Fibroblast of skin of abdomen (primary cell): ENCODE results near the gene CNNM2.
"Not testable (repeated sequence)": the region's sequence is repeated elsewhere in the genome, so short reads cannot be mapped to it uniquely, and the experiment has no call there.

Experiments
- DNase-seq: peaks from one replicate; pipeline ENCODE4 v3.0.0-alpha.2; 2013

Gene CNNM2

DNA sequence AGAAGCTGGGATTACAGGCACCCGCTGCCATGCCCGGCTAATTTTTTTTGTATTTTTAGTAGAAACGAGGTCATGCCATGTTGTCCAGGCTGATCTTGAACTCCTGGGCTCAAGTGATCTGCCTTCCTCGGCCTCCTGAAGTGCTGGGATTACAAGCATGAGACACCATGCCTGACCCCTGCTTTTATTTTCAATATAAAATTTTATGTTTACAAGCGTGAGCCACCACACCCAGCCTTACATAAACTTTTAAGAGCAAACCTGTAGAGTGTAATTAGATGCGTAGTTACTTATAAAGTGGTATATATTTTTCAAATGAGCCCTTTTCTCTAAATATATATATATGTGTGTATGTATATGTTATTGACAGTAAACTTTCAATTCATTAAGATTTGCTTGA is 8.7 kb downstream of the CNNM2 start:
- no peak for DNase-seq

DNA sequence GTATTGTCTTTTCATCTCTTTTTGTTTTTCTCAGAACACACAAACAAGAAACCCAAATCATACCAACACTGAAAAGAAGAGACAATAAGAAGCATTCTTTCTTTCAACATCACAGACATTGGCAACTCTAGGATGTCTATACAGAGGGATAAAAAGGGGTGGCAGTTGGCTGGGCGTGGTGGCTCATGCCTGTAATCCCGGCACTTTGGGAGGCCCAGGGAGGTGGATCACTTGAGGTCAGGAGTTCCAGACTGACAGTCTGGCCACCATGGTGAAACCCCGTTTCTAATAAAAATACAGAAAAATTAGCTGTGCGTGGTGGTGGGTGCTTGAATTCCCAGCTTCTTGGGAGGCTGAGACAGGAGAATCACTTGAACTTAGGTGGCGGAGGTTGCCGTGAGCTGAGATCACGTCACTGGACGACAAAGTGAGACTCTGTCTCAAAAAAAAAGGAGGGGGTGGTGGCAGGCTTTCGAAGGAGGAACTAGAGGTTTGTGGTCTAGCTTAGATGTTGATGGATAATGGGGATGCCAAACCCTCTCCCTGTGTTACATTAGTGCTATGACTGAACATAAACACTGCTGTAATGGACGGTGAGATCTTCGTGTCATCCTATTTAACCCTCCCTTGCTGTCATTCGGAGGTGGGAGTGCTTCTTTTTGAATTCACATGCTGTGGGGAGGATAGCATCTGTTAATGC is 9.4 kb downstream of the CNNM2 start:
- DNase-seq = no peak

DNA sequence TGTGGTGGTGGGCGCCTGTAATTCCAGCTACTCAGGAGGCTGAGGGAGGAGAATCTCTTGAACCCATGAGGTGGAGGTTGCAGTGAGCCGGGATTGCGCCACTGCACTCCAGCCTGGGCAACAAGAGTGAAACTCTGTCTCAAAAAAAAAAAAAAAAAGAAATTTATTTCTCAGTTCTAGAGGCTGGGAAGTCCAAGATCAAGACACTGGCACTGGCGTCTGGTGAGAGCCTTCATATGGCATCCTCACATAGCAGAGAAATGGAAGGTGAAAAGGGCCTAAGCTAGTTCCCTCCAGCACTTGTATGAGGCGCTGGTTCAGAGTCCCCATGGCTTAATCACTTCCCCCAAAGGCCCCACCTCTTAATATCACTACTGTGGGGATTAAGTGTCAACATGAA is 10.3 kb downstream of the CNNM2 start:
- not testable (repeated sequence) for DNase-seq

DNA sequence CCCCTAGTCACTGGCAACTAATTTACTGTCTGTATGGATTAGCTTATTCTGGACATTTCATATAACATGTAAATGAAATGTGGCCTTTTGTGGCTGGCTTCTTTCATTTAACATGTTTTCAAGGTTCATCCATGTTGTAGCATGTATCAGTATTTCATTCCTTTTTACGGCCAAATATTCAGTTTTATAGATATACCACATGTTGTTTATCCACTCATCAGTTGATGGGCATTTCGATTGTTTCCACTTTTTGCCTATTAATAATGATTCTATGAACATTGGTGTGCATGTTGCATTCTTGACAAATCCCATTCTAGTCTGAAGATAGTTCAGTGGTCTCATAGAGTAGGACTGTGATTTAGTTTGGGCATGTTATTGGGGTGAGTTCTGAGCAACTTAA is 12.6 kb downstream of the CNNM2 start:
- no peak for DNase-seq

GRCh38 chr10:102931643-102932042 is 13.5 kb downstream of the CNNM2 start:
- no peak for DNase-seq

- DNase-seq = no peak
These were observed 17.4 kb downstream of the CNNM2 start for GRCh38 chr10:102935505-102935904.

DNA sequence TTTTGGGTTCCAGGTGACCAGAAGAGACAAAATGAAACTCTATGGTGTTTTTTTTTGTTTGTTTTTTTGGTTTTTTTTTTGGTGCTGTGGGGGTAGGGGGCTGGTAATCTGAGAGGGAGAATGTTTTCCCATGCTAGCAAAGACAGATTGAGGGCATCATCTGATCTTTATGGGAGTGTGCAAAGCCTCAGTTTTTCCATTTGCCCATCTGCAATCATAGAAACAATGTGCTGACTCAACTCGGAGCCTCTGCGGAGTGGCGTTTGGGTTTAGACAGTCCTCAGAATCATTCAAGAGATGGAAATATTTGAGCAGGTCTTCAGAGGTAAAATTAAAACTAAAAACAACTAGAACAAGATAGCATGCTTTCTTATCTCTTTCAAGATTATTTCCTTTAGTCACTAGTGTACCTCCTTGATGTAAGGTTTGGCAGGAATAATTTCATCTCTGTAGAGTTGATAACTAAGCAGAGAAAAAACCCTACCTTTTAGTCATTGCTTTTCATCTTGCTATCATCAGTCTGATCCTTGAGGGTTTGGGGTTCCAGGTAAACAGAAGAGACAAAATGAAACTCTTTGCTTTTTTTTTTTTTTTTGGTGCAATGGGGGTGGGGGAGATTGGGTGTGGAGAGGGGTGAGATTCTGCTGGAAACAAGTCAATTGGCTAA is 18.0 kb downstream of the CNNM2 start:
- DNase-seq = no peak

- DNase-seq = no peak
These were observed 23.3 kb downstream of the CNNM2 start for GRCh38 chr10:102941401-102941800.

GRCh38 chr10:102945449-102945848 is 27.4 kb downstream of the CNNM2 start:
- no peak for DNase-seq

DNA sequence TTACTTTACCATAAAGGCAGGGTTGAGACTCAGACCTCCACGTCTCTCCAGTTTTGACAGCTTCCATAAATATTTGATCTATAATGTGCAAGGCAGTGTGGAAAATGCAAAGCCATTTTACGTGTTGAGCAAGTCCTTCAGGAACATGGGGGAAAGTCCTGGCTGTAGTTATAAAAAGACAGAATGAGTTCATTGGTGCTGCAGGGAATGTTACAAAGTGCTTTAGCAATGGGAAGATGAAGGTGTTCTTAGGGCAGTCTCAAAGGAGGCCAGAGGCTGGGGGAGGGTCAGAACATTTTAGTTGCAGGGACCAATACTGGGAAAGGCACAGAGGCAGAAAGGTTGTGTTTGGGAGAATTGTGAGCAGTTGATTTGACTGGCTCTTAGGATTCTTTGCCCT is 27.9 kb downstream of the CNNM2 start:
- no peak for DNase-seq

- no peak for DNase-seq
These were observed 28.9 kb downstream of the CNNM2 start for GRCh38 chr10:102946992-102947391.

GRCh38 chr10:102948176-102948575 is 30.1 kb downstream of the CNNM2 start:
- no peak for DNase-seq

GRCh38 chr10:102948786-102949185 is 30.7 kb downstream of the CNNM2 start:
- no peak for DNase-seq

GRCh38 chr10:102949916-102950315 is 31.8 kb downstream of the CNNM2 start:
- no peak for DNase-seq

- DNase-seq = no peak
These were observed 33.2 kb downstream of the CNNM2 start for GRCh38 chr10:102951316-102951715.

DNA sequence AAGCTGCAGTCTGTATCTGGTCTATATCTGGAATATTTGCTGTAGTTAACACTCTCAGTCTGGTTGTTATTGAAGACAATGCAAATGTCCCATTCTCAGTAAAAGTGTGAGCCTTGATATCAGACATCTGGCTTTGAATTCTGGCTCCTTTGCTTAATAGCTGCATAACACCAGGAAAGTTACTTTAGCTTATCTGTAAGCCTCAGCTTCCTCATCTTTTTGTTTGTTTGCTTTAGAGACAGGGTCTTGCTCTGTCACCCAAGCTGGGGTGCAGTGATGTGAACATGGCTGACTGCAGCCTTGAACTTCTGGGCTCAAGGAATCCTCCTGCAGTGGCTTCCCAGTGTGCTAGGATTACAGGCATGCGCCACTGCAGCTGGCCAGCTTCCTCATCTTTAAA is 41.3 kb downstream of the CNNM2 start:
- no peak for DNase-seq

DNA sequence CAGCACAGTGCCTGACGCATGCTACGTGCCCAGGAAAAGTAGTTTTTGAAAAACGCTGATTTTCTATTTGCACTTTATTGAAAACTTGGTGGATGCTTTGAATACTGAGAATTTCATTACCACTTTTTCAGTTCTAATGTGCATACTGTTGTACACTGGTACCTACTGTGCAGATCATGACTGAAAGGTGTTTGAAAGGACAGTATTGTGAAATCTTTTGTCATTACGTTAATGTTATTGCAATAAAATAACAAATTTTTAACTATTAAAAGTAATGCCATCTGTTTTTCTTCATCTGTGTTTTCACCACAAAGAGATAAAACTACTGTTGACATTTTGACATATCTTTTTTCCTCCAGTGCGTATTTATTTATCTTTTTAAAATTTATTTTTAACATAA is 42.1 kb downstream of the CNNM2 start:
- DNase-seq = no peak

DNA sequence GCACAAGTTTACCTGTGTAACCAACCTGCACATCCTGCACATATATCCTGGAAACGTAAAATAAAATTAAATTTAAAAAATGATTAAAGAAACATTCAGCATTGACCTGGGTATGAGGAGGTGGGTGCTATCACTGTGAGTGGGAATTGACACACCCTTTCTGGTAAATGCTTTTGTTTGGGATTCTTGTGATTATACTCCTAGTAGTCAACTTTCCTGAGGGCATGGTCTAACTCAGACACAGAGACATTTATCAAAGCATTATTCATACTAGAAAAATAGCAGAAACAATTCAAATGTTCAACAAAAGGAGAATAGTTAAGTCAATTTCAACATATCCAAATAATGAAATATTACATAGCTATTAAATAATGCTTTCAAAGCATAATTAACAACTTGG is 44.2 kb downstream of the CNNM2 start:
- DNase-seq = no peak

DNA sequence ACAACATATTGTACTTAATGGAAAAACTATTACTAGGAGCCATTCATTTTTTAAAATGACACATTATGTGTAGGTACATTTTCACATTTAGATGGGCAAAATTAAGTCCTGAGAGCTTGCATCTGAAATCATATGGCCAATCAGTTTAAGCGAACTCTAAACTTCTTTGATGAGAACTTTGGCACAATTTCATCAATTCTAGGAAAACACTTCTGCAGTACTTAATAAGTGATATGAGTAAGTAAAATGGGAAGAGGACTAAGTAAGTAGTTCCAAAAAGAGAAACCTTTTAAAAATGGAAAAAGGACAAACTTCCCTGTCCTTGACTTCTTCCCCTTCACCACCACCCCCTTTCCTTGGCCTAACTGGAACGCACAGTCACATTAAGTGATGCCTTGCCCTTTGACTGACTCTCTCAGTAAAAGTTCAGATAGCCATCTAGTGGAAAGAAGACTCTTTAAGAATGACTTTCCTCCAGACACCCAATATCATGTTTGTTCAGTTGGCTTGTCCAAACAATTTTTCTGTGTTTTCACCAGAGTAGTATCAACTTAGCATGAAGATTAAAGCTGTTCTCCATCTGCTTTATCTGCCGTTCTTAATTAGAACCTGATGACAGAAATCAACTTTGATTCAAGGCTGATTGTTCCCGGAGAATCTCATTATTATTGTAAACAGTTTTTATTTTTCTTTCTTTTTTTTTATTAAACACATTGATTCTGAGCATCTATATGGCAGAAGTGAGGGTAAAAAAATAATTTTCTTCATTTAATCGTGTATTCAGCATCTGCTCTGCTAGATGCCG is 45.1 kb downstream of the CNNM2 start:
- DNase-seq = no peak

- DNase-seq = no peak
These were observed 45.6 kb downstream of the CNNM2 start for GRCh38 chr10:102963756-102964025.

DNA sequence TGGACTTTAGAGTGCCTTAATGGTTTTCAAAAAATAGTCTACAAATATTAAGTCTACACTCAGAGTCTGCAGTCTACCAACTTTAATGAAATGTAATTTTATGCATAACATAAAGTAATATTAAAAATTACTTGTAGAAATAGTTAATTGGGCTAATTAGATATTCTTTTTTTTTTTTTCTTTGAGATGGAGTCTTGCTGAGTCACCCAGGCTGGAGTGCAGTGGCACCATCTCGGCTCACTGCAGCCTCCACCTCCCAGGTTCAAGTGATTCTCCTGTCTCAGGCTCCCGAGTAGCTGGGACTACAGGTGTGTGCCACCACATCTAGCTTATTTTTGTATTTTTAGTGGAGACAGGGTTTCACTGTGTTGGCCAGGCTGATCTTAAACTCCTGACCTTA is 46.0 kb downstream of the CNNM2 start:
- DNase-seq = not testable (repeated sequence)

- no peak for DNase-seq
These were observed 46.6 kb downstream of the CNNM2 start for GRCh38 chr10:102964713-102965112.

DNA sequence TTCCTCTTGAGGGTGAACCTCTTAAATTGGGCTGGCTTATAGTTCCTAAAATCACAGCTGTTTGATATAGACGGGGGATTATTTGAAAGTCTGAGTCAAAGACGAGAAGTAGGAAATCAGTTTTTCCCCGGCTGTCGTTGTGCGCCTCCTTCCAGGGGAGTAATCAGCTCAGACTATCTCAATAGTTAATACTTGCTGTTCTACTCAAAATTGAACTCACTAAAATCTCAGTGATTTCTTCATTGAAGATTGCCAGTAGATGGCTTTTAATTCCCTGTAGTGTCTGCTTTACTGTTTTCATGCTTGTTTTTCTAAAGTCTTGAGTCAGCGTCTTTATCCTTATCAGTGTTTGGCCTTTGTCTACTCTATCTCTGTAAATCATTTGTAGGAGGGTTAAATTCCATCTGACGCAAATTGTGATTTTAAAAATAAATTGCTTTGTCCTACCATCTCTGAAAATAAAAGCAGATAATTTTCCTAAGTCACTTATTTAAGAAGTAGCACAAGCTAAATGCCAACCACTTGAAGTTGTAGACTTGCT is 47.3 kb downstream of the CNNM2 start:
- no peak for DNase-seq

GRCh38 chr10:102967123-102967522 is 49.0 kb downstream of the CNNM2 start:
- DNase-seq = no peak
